Left ventricle myocardium inferior (tissue), 1 donor: ENCODE measurements around the gene PCNX3. TPM values are rescaled to one million over a fixed set of nuclear protein-coding genes. Genes with fewer than 3 reads are reported as not detected.
A peak's percentile ranks its signal among the peaks of the same experiment; 100 is the strongest.
"Not testable (repeated sequence)": the region's sequence is repeated elsewhere in the genome, so short reads cannot be mapped to it uniquely, and the experiment has no call there.

Experiments
- DNase-seq: peaks from one replicate; pipeline ENCODE4 v3.0.0-alpha.2; 2020
- H3K27ac ChIP-seq: fragments of 200-600 bp; replicated peaks from 2 replicates; pipeline ENCODE4 v1.8.0; 2021
- H3K27me3 ChIP-seq: fragments of 200-600 bp; 2 replicates; pipeline ENCODE4 v1.8.0; 2021; ENCODE audit warnings: low read depth
- H3K36me3 ChIP-seq: fragments of 200-600 bp; 2 replicates; pipeline ENCODE4 v1.8.0; 2021
- H3K4me1 ChIP-seq: fragments of 200-600 bp; 2 replicates; pipeline ENCODE4 v1.8.0; 2021
- H3K4me3 ChIP-seq: fragments of 200-600 bp; 2 replicates; pipeline ENCODE4 v1.8.0; 2021; ENCODE audit warnings: mild to moderate bottlenecking, moderate library complexity
- H3K9me3 ChIP-seq: fragments of 200-600 bp; replicated peaks from 2 replicates; pipeline ENCODE4 v1.8.0; 2021
- intact Hi-C: fragments of 100-400 bp; cut with micrococcal nuclease; formaldehyde crosslinking; loops from one replicate; pipeline ENCODE4 v1.11.0; 2022
- total RNA-seq: library from RNA; stranded (reverse); fragmentation: NEBNext Ultra II Directional; extraction: Animal tissue kit (Norgen Biotek cat#: 25700); gene quantifications from one replicate; pipeline ENCODE4 v1.2.1, GENCODE V29; 2021
- TF ChIP-seq, protein P1 (sequence below): fragments of 200-600 bp; IDR thresholded peaks from 2 replicates; pipeline ENCODE4 v1.8.0; 2021; ENCODE audit warnings: antibody characterized with exemption, mild to moderate bottlenecking, borderline replicate concordance
- donor health status: DM: no; HTN: yes; CAD: no; lungs with severe emphysema.

PCNX3 gene
- total RNA-seq, 1 donor from 2014 or later = 11.9 TPM

DNA sequence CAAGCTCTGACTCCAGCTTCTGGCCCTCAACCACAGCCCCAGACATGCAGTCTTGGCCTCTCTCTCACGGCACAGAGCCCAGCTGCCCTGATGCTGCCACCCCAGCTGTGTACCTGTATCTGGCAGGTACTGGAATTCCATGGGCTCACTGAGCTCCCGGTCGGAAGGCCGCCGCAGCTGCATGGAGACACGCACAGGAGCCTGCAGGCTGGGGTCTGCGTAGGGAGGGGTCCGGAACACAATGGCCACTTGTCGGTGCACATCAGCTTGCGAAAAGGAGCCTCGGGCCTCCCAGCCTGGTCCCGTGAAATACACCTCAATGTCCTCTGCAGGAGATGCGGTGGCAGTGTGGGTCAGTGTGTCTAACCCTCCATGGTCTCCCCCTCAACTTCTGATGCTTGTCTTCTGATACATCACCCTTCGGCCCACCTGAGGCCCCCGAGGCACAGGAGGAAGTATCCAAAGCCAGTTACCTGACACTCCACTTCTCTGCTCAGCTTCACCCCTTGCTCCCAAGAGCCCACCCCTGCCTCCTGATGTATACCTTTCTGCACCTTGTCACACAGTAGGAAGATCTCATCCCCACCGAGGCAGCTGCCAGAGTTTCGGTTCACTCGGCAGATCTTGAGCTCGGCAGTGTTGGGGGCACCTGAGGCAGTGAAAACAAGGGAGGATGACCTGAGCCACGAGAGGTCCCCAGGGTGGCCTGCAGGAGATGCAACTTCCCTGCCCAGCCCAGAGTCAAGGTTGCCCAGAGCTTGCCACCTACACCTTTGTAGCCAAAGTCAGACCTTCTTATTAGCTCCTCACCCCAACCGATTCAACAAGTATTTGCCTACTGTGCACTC is 42.8 kb downstream of the PCNX3 start:
- TF ChIP-seq, protein P1, sequence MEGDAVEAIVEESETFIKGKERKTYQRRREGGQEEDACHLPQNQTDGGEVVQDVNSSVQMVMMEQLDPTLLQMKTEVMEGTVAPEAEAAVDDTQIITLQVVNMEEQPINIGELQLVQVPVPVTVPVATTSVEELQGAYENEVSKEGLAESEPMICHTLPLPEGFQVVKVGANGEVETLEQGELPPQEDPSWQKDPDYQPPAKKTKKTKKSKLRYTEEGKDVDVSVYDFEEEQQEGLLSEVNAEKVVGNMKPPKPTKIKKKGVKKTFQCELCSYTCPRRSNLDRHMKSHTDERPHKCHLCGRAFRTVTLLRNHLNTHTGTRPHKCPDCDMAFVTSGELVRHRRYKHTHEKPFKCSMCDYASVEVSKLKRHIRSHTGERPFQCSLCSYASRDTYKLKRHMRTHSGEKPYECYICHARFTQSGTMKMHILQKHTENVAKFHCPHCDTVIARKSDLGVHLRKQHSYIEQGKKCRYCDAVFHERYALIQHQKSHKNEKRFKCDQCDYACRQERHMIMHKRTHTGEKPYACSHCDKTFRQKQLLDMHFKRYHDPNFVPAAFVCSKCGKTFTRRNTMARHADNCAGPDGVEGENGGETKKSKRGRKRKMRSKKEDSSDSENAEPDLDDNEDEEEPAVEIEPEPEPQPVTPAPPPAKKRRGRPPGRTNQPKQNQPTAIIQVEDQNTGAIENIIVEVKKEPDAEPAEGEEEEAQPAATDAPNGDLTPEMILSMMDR = no peak
- no peak for DNase-seq
- H3K4me3 ChIP-seq = no peak overlapping the region
- no peak overlapping the region for H3K27ac ChIP-seq
- H3K27me3 ChIP-seq = no peaks in the 10 kb centered on the region
- intact Hi-C loops = no loop called here
- peaks cover 61% of the 10 kb centered on the region for H3K4me1 ChIP-seq
- H3K36me3 ChIP-seq = peaks cover 77% of the 10 kb centered on the region
- no peaks in the 10 kb centered on the region for H3K9me3 ChIP-seq

DNA sequence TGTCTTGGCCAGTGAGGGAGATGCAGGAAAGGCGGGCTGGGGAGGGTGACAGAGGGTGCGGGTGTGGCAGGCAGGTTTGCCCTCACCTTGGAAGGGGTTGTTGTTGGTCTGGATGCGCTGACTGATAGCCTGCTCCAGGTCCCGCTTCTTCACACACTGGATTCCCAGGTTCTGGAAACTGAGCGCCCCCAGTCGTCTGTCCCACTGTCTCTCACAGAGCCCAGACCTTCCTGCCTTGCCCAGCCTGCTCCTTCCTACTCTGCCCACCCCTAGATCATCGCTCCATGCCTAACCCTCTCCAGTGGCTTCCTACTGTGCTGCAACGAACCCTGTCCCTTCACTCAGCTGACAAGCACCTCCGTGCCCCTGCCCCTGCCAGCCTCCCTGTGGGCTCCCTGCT is 44.5 kb downstream of the PCNX3 start:
- no peak for DNase-seq
- no peak overlapping the region for H3K4me3 ChIP-seq
- no peaks in the 10 kb centered on the region for H3K27me3 ChIP-seq
- intact Hi-C loops = no loop called here
- H3K9me3 ChIP-seq = no peaks in the 10 kb centered on the region
- no peak overlapping the region for H3K27ac ChIP-seq
- peaks cover 66% of the 10 kb centered on the region for H3K36me3 ChIP-seq
- TF ChIP-seq, protein P1 = no peak
- peaks cover 58% of the 10 kb centered on the region for H3K4me1 ChIP-seq

DNA sequence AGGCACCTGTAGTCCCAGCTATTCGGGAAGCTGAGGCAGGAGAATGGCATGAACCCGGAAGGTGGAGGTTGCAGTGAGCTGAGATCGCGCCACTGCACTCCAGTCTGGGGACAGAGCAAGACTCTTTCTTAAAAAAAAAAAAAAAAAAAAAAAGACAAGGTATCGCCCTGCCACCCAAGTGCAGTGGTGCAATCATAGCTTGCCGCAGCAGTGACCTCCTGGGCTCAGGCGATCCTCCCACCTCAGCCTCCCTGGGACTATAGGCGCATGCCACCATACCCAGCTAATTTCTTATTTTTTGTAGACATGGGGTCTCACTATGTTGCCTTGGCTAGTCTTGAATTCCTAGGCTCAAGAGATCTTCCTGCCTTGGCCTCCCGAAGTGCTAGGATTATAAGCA is 45.3 kb downstream of the PCNX3 start:
- H3K9me3 ChIP-seq, H3K27me3 ChIP-seq, intact Hi-C loops, DNase-seq, H3K27ac ChIP-seq: not testable (repeated sequence)
- Histone ChIP-seq H3K4me3 (peak overlapping the region; percentile 99), H3K36me3 (peaks cover 57% of the 10 kb centered on the region), H3K4me1 (peaks cover 55% of the 10 kb centered on the region)

GRCh38 chr11:65661599-65662246 is 46.1 kb downstream of the PCNX3 start:
- TF ChIP-seq, protein P1 = no peak
- no peak for DNase-seq
- intact Hi-C loops = no loop called here
- Histone ChIP-seq H3K4me1 (peaks cover 55% of the 10 kb centered on the region), H3K9me3 (no peaks in the 10 kb centered on the region), H3K36me3 (peaks cover 49% of the 10 kb centered on the region), H3K4me3 (peak overlapping the region; percentile 99), H3K27ac (peak overlapping the region; percentile 100), H3K27me3 (no peaks in the 10 kb centered on the region)

DNA sequence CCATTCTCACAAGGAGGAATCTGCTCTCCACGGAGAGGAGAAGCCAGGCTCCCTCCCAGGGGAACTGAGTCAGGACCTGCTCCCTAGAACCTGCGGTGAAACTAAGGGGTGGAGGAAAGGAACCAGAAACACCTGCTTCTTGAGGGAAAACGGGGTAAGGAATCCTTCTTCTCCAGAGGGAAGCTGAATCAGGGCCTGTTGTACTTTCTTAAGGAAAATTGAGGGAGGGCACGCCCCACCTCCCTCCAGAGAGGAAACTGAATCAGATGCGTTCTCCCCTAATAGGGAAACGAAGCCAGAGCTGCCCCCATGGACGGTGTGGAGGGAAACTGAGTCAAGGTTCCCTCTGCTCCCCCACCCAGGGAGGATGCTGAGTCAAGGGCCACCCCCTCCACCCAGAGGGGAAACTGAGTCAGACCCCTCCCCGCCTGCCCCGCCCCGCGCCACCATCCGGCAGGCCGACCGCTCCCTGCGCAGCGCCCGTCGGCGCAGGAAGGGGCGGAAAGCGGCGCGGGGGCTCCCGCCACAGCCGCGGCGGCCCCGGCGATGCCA is 46.7 kb downstream of the PCNX3 start:
- H3K27ac ChIP-seq = peak overlapping the region; percentile 100
- intact Hi-C loops = no loop called here
- no peaks in the 10 kb centered on the region for H3K27me3 ChIP-seq
- peaks cover 55% of the 10 kb centered on the region for H3K4me1 ChIP-seq
- H3K36me3 ChIP-seq = peaks cover 43% of the 10 kb centered on the region
- H3K9me3 ChIP-seq = no peaks in the 10 kb centered on the region
- no peak for DNase-seq
- TF ChIP-seq, protein P1 = no peak
- peak overlapping the region; percentile 99 for H3K4me3 ChIP-seq
